ENCODE results near the gene EFCAB6. TPM values are rescaled to one million over a fixed set of nuclear protein-coding genes. Genes with fewer than 3 reads are reported as not detected.

Gene EFCAB6
- total and polyA plus RNA-seq, 10 of the 15 experiments (the other 5 are each of a cell fraction or from before 2014, with no cell fraction given): 0.05 to 0.42 (median 0.19) TPM

DNA sequence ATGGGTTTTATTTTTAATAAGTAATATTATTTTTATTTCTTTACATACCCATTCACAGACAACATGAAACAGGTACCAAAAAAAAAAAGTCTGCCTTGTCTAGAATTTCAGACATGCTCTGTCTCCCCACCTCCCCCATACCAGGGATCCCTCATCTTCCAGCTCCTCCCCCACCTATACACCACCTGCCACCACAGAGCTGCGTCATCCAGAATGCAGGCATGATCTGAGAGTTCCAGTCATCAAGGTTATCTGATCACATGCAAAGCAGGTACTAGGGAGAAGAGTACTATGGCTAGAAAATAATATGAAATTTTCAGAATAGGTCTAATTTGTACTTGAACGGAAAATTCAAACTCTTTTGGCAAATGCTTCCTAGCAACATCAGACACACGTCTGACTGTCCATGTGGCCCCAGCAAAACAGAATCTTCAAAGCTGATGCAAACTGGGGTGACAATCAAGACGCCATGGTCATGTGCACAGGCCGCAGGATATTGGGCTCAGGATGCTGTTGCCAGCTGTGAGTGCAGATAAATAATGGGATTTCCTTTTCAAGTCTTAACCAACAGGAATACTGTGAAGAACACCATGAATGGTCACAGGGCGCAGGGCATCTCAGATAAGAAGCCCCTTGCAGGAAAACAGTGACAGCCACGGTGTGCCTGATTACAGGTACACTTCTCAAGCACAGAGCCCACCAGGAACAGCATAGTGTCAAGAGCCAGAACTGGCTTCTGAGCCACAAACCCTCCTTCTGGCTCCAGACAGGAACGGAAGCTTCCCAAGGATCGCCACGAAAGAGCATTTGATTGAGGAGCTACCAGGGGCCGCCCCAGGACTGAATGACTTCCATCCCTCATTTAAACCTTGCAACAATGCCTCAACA is 169.5 kb downstream of the EFCAB6 start:
- Histone ChIP-seq H4K20me1 (ENCODE audit: control insufficient read depth, insufficient read depth) (no peaks in the 10 kb centered on the region), H3K4me1 (ENCODE audit: control insufficient read depth, insufficient read depth, low read length) (no peaks in the 10 kb centered on the region), H3K9me3 (replicated peaks; ENCODE audit: control insufficient read depth, insufficient read depth, low read length) (no peaks in the 10 kb centered on the region; the same call in 2 of the 3 replicates), H3K27me3 (replicated peaks in 1 of 2; ENCODE audit: control insufficient read depth in 2 of 2, insufficient read depth in 2 of 2, low read length in 1 of 2) (no peaks in the 10 kb centered on the region; a peak in 1 of 4 replicates), H3K4me2 (ENCODE audit: control insufficient read depth, insufficient read depth) (no peak overlapping the region), H3K27ac (ENCODE audit: control insufficient read depth, insufficient read depth) (no peak overlapping the region), H3K4me3 (no peak overlapping the region), H2AFZ (ENCODE audit: control insufficient read depth, low read depth, low read length) (no peak overlapping the region), H3K9ac (ENCODE audit: control insufficient read depth, insufficient read depth, low read length) (no peak overlapping the region), H3K36me3 (ENCODE audit: control insufficient read depth in 2 of 2, insufficient read depth in 2 of 2, low read length in 1 of 2) (no peaks in the 10 kb centered on the region), H3K79me2 (ENCODE audit: control insufficient read depth, insufficient read depth, low read length) (no peaks in the 10 kb centered on the region)
- DNase-seq (ENCODE audit: low read depth, low spot score): no peak
- WGBS (ENCODE audit: insufficient coverage, insufficient replicate concordance, low lambda C conversion rate, missing lambda C conversion rate): 25% methylated on average over 11 of the region's 11 CpGs
- SMC1A ChIA-PET (ENCODE audit: uncharacterized antibody, unreplicated experiment): interaction anchor here (0.8 kb wide), 1 partner anchor 19 kb away, joined by 4 read pairs; no protein-coding TSS in a partner anchor
- RAD21 ChIA-PET (ENCODE audit: unreplicated experiment): no interaction called here
- no peak for ATAC-seq
- FAIRE-seq: no peak
- in situ Hi-C loops (cut with MboI): no loop called here
- intact Hi-C loops (cut with micrococcal nuclease; ENCODE audit: unreplicated experiment): no loop called here
- POLR2A ChIA-PET: no interaction called here
- no TSS peak for BruUV-seq (replicated peaks)
- CTCF ChIA-PET: no interaction called here
- TF ChIP-seq MTA3 (IDR thresholded peaks at IDR 0.05; ENCODE audit: borderline replicate concordance, low read length) (no peak), KDM1A (IDR thresholded peaks at IDR 0.05; ENCODE audit: borderline replicate concordance) (no peak), SIX5 (IDR thresholded peaks at IDR 0.05; ENCODE audit: low read depth, low read length, severe bottlenecking) (no peak), SUPT20H (IDR thresholded peaks at IDR 0.05; ENCODE audit: borderline replicate concordance, control insufficient read depth, low read depth, low read length) (no peak), JUND (IDR thresholded peaks at IDR 0.05; ENCODE audit: low read depth, low read length) (no peak), TCF7 (IDR thresholded peaks at IDR 0.05; ENCODE audit: borderline replicate concordance) (no peak), HDAC6 (IDR thresholded peaks at IDR 0.05; ENCODE audit: unreplicated experiment) (no peak), SPI1 (IDR thresholded peaks at IDR 0.05; ENCODE audit: borderline replicate concordance, insufficient read depth, low read depth, low read length) (no peak), MXI1 (IDR thresholded peaks at IDR 0.05; ENCODE audit: low read depth, low read length) (no peak), HDGF (IDR thresholded peaks at IDR 0.05) (no peak), E4F1 (IDR thresholded peaks at IDR 0.05; ENCODE audit: borderline replicate concordance, partially characterized antibody) (no peak), STAT1 (conservative IDR thresholded peaks at IDR 0.05) (no peak), CHD4 (IDR thresholded peaks at IDR 0.05) (no peak), ZNF24 (IDR thresholded peaks at IDR 0.05) (no peak), ETV6 (conservative IDR thresholded peaks at IDR 0.05 in 1 of 2, IDR thresholded peaks at IDR 0.05 in 1 of 2; ENCODE audit: borderline replicate concordance in 1 of 2, low read depth in 1 of 2) (no peak)
- TF ChIP-seq, protein P1, sequence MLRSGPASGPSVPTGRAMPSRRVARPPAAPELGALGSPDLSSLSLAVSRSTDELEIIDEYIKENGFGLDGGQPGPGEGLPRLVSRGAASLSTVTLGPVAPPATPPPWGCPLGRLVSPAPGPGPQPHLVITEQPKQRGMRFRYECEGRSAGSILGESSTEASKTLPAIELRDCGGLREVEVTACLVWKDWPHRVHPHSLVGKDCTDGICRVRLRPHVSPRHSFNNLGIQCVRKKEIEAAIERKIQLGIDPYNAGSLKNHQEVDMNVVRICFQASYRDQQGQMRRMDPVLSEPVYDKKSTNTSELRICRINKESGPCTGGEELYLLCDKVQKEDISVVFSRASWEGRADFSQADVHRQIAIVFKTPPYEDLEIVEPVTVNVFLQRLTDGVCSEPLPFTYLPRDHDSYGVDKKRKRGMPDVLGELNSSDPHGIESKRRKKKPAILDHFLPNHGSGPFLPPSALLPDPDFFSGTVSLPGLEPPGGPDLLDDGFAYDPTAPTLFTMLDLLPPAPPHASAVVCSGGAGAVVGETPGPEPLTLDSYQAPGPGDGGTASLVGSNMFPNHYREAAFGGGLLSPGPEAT (IDR thresholded peaks at IDR 0.05; ENCODE audit: low read depth): no peak

All from GM12878 (cell line).